GM19351 (cell line): ENCODE measurements around the gene ZNF804B.

Source experiments
- ATAC-seq: cut with Tn5 transposase; IDR thresholded peaks from one replicate; pipeline ENCODE4 v1.9.1; 2021; ENCODE audit warnings: mild to moderate bottlenecking, moderate library complexity; ENCODE audit not compliant: unreplicated experiment

Gene ZNF804B

GRCh38 chr7:88759230-88760135, at the start of gene ZNF804B:
ZNF804B (plus strand) TSS chr7:88759700; CDS start chr7:88759977, 277 bp downstream.
- no peak for ATAC-seq

GRCh38 chr7:88735920-88736319, 23.6 kb upstream of the ZNF804B start:
- no peak for ATAC-seq

GRCh38 chr7:88737632-88738031, 21.9 kb upstream of the ZNF804B start:
- ATAC-seq: no peak

- ATAC-seq: no peak
These were observed 13.4 kb upstream of the ZNF804B start for GRCh38 chr7:88746126-88746525.

GRCh38 chr7:88756802-88757201, 2.7 kb upstream of the ZNF804B start:
- ATAC-seq: no peak

GRCh38 chr7:88757371-88757770, 2.1 kb upstream of the ZNF804B start:
- ATAC-seq: no peak

- no peak for ATAC-seq
These were observed 895 bp upstream of the ZNF804B start for GRCh38 chr7:88758381-88759229.

GRCh38 chr7:88760136-88760515, 626 bp downstream of the ZNF804B start:
- no peak for ATAC-seq

- no peak for ATAC-seq
These were observed 2.3 kb downstream of the ZNF804B start for GRCh38 chr7:88761779-88762178.

GRCh38 chr7:88771417-88771816, 11.9 kb downstream of the ZNF804B start:
- peak; percentile 79 for ATAC-seq

GRCh38 chr7:88772776-88773175, 13.3 kb downstream of the ZNF804B start:
- ATAC-seq: no peak

GRCh38 chr7:88775838-88776237, 16.3 kb downstream of the ZNF804B start:
- ATAC-seq: no peak

GRCh38 chr7:88787777-88788176, 28.3 kb downstream of the ZNF804B start:
- ATAC-seq: no peak

- ATAC-seq: peak; percentile 70
These were observed 30.1 kb downstream of the ZNF804B start for GRCh38 chr7:88789480-88790064.

GRCh38 chr7:88791891-88792290, 32.4 kb downstream of the ZNF804B start:
- ATAC-seq: no peak

- ATAC-seq: no peak
These were observed 32.9 kb downstream of the ZNF804B start for GRCh38 chr7:88792361-88792760.

GRCh38 chr7:88795553-88795952, 36.1 kb downstream of the ZNF804B start, which contains the start of gene TEX47:
TEX47 (minus strand) TSS chr7:88795737; CDS start chr7:88794942, 795 bp downstream.
- ATAC-seq: no peak

- no peak for ATAC-seq
These were observed 41.5 kb downstream of the ZNF804B start for GRCh38 chr7:88801046-88801445.

- no peak for ATAC-seq
These were observed 47.0 kb downstream of the ZNF804B start for GRCh38 chr7:88806280-88807037.

- no peak for ATAC-seq
These were observed 59.1 kb downstream of the ZNF804B start for GRCh38 chr7:88818552-88818951.

GRCh38 chr7:88826222-88826621, 66.7 kb downstream of the ZNF804B start:
- no peak for ATAC-seq
